ENCODE results near the gene FLVCR2. TPM values are rescaled to one million over a fixed set of nuclear protein-coding genes. Genes with fewer than 3 reads are reported as not detected.

FLVCR2 gene
- total and polyA plus RNA-seq, 2 of the 13 experiments (the other 11 are each of a cell fraction or from before 2014, with no cell fraction given), result 9.9 to 10.5 TPM

DNA sequence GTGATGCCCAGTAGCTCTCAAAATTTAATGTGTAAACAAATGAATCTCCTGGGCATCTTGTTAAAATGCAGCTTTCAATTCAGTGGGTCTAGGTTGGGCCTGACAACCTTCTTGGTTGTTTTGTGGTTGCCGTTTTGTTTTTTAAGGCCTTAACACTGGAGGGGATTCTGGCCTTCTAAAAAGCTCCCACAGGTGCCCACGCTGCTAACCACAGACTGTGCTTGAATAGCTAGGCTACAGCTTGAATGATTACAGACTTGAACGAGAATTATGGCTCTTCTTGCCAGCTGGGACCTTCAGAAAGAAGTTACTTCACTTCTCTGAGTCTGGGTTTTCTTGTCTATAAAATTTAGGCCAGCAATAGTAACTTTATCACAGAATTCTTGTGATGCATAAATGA lies 1.3 kb upstream of the FLVCR2 start:
- in situ Hi-C loops (cut with HindIII; ENCODE audit: extremely low pct_ligation_motif_present, low pct_unique_long_range_greater_than_20kb) (loop anchor here (5.0 kb wide), 1 partner anchor 75 kb away; no protein-coding TSS in a partner anchor), intact Hi-C loops (cut with micrococcal nuclease; ENCODE audit: unreplicated experiment) (loop anchor here (1.0 to 5.0 kb wide), 3 partner anchors 73 to 405 kb away; partner anchors contain the start of gene TGFB3)
- POLR2A ChIA-PET, result interaction anchor here (0.8 to 6.1 kb wide), 9 partner anchors 16 to 111 kb away, joined by 3 to 127 read pairs (median 4); partner anchors contain the start of genes ERG28 and TTLL5
- Histone ChIP-seq H3K9me3 (ENCODE audit: low read length) (no peaks in the 10 kb centered on the region), H2AFZ (ENCODE audit: low read length) (no peak overlapping the region), H3K36me3 (replicated peaks in 1 of 2; ENCODE audit: control insufficient read depth in 1 of 2, insufficient read depth in 2 of 2, low read length in 2 of 2) (no peaks in the 10 kb centered on the region), H3K9ac (ENCODE audit: insufficient read depth, low read depth, low read length) (no peak overlapping the region), H3K27ac (ENCODE audit: extremely low read length, insufficient read depth, low read length) (no peak overlapping the region), H3K4me3 (replicated peaks in 1 of 3; ENCODE audit: insufficient read depth in 1 of 3, low read depth in 2 of 3, low read length in 3 of 3) (no peak overlapping the region), H3K4me1 (ENCODE audit: insufficient read depth, low read length) (peaks cover 38% of the 10 kb centered on the region), H3K27me3 (ENCODE audit: control insufficient read depth in 1 of 2, insufficient read depth in 2 of 2, low read length in 2 of 2) (peaks cover 0 to 2% of the 10 kb centered on the region in 2 experiments; a peak in 1 of 5 replicates), H3K4me2 (ENCODE audit: low read depth, low read length) (peak overlapping the region; percentile 97), H4K20me1 (ENCODE audit: insufficient read depth, low read length) (no peaks in the 10 kb centered on the region), H3K79me2 (ENCODE audit: insufficient read depth, low read length) (peaks cover 15% of the 10 kb centered on the region)
- TF ChIP-seq MAZ (IDR thresholded peaks at IDR 0.05; ENCODE audit: borderline replicate concordance, low read depth, low read length) (no peak), MAZ (CRISPR knock-in tag; IDR thresholded peaks at IDR 0.05; ENCODE audit: low read depth) (0 out of 2 replicates have a peak, but pooled peaks have one; percentile 7), ZNF644 (CRISPR knock-in tag; IDR thresholded peaks at IDR 0.05; ENCODE audit: low read depth) (no peak)
- 19% methylated on average over 3 of the region's 3 CpGs for WGBS (ENCODE audit: low lambda C conversion rate)
- CTCF ChIA-PET (ENCODE audit: low intra/inter-chr PET ratio, low total read pairs), result interaction anchor here (1.3 to 4.4 kb wide), 2 partner anchors 72 to 76 kb away, joined by 4 to 123 read pairs; no protein-coding TSS in a partner anchor
- FAIRE-seq (no peak), DNase-seq (ENCODE audit: low spot score) (no peak), ATAC-seq (no peak)
- BruUV-seq (replicated peaks), result no TSS peak

DNA sequence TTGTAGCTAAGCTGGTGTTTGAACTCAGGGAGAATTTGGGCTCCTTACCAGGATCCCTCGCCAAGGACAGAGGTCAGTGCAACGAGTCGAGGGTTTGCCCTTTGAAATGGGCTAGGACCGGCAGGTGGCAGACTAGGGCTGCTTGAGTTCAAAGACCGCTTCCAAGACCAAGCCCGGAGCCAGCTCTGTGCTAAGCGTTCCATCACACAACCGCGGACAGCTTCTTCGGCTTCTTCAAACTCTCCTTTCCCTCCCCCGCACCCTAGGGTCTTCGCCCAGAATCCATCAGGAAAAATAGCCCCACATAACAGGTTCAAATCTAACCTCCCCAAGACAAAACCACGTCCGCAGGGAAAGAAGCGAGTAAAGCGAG lies 705 bp upstream of the FLVCR2 start:
- DNase-seq (ENCODE audit: low spot score), result peak; percentile 73
- ChIA-PET POLR2A (interaction anchor here (0.8 to 6.1 kb wide), 10 partner anchors 17 to 110 kb away, joined by 3 to 127 read pairs (median 4); partner anchors contain the start of genes ERG28 and TTLL5), CTCF (ENCODE audit: low intra/inter-chr PET ratio, low total read pairs) (interaction anchor here (1.3 to 4.4 kb wide), 2 partner anchors 72 to 75 kb away, joined by 4 to 123 read pairs; no protein-coding TSS in a partner anchor)
- H3K4me2 ChIP-seq (ENCODE audit: low read depth, low read length), result peak overlapping the region; percentile 97
- no peaks in the 10 kb centered on the region for H3K9me3 ChIP-seq (ENCODE audit: low read length)
- H2AFZ ChIP-seq (ENCODE audit: low read length), result peak overlapping the region; percentile 88
- H3K4me3 ChIP-seq (replicated peaks in 1 of 3; ENCODE audit: insufficient read depth in 1 of 3, low read depth in 2 of 3, low read length in 3 of 3), result peak overlapping the region; percentile 64 to 91 (median 82)
- H3K4me1 ChIP-seq (ENCODE audit: insufficient read depth, low read length), result peaks cover 44% of the 10 kb centered on the region
- ATAC-seq, result peak; percentile 82
- BruUV-seq (replicated peaks), result no TSS peak
- peak; percentile 93 for FAIRE-seq
- H3K9ac ChIP-seq (ENCODE audit: insufficient read depth, low read depth, low read length), result peak overlapping the region; percentile 62
- H3K27me3 ChIP-seq (ENCODE audit: control insufficient read depth in 1 of 2, insufficient read depth in 2 of 2, low read length in 2 of 2), result no peaks in the 10 kb centered on the region; a peak in 1 of 5 replicates
- peak overlapping the region; percentile 60 for H3K27ac ChIP-seq (ENCODE audit: extremely low read length, insufficient read depth, low read length)
- WGBS (ENCODE audit: low lambda C conversion rate), result 0% methylated on average over 7 of the region's 16 CpGs
- H3K79me2 ChIP-seq (ENCODE audit: insufficient read depth, low read length), result peaks cover 15% of the 10 kb centered on the region
- no peaks in the 10 kb centered on the region for H3K36me3 ChIP-seq (replicated peaks in 1 of 2; ENCODE audit: control insufficient read depth in 1 of 2, insufficient read depth in 2 of 2, low read length in 2 of 2)
- in situ Hi-C loops (cut with HindIII; ENCODE audit: extremely low pct_ligation_motif_present, low pct_unique_long_range_greater_than_20kb), result loop anchor here (5.0 kb wide), 1 partner anchor 75 kb away; no protein-coding TSS in a partner anchor
- intact Hi-C loops (cut with micrococcal nuclease; ENCODE audit: unreplicated experiment), result loop anchor here (1.0 to 5.0 kb wide), 3 partner anchors 73 to 405 kb away; partner anchors contain the start of gene TGFB3
- H4K20me1 ChIP-seq (ENCODE audit: insufficient read depth, low read length), result no peaks in the 10 kb centered on the region
- TF ChIP-seq KAT7 (CRISPR knock-in tag; IDR thresholded peaks at IDR 0.05; ENCODE audit: borderline replicate concordance) (no peak), SAP130 (CRISPR knock-in tag; IDR thresholded peaks at IDR 0.05; ENCODE audit: low read depth) (peak; percentile 60; the same call in 1 of the 2 replicates), ZNF501 (CRISPR knock-in tag; IDR thresholded peaks at IDR 0.05) (peak; percentile 64), HNF4G (IDR thresholded peaks at IDR 0.05; ENCODE audit: borderline replicate concordance, low read depth, low read length) (peak; percentile 27; the same call in 1 of the 2 replicates), HNF4G (CRISPR knock-in tag; IDR thresholded peaks at IDR 0.05; ENCODE audit: borderline replicate concordance, low read depth) (no peak), ZSCAN31 (CRISPR knock-in tag; IDR thresholded peaks at IDR 0.05; ENCODE audit: low read depth) (no peak; the same call in 1 of the 2 replicates), ZMYM4 (CRISPR knock-in tag; IDR thresholded peaks at IDR 0.05) (0 out of 2 replicates have a peak, but pooled peaks have one; percentile 8), ZNF441 (CRISPR knock-in tag; IDR thresholded peaks at IDR 0.05; ENCODE audit: borderline replicate concordance) (0 out of 2 replicates have a peak, but pooled peaks have one; percentile 20), ZNF232 (CRISPR knock-in tag; IDR thresholded peaks at IDR 0.05; ENCODE audit: borderline replicate concordance) (peak; percentile 17; the same call in 1 of the 2 replicates), ZNF414 (CRISPR knock-in tag; IDR thresholded peaks at IDR 0.05) (no peak), ZNF101 (CRISPR knock-in tag; IDR thresholded peaks at IDR 0.05; ENCODE audit: borderline replicate concordance, low read depth) (no peak), ESRRA (CRISPR knock-in tag; IDR thresholded peaks at IDR 0.05; ENCODE audit: low read depth) (0 out of 2 replicates have a peak, but pooled peaks have one; percentile 24), NFKBIZ (CRISPR knock-in tag; IDR thresholded peaks at IDR 0.05) (no peak)

Measured in HepG2 (cell line).